ENCODE data around the gene NALCN. TPM values are rescaled to one million over a fixed set of nuclear protein-coding genes. Genes with fewer than 3 reads are reported as not detected.

The NALCN gene
- total and polyA plus RNA-seq, 7 donors: 0.04 to 0.49 (median 0.21) TPM; not detected in 1

DNA sequence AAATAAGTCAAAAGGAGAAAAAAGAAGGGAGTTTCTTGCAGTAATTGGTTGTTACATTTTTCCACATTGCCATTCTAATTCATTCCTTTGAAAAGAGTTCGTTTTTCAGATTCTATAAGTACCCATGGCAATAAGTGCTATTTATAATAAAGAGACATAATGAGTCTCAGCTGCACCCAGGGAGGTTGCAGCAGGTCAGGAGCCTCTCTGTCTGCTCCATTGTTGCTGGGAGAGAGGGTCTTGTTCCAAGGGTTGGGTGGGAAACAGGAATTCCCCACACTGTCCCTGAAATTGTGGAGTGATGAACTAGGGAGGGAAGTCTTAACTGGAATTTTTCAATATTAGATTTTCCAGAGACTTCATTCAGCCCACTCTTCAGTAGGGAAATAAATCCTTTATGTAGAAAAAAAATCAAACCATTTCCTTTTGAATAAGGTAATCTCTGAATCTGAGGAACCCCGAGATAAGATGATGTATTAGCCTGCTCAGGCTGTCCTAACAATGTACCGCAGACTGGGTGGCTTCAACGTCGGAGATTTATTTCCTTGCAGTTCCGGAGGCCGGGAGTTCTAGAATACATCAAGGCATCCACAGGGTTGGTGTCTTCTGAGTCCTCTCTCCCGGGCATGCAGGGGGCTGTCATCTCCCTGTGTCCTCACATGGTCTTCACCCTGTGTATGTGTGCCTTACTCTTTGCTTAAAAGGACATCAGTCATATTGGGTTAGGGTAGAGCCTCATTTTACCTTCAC is 399.0 kb downstream of the NALCN start:
- no peaks in the 10 kb centered on the region for H3K4me1 ChIP-seq
- TF ChIP-seq, protein P1, sequence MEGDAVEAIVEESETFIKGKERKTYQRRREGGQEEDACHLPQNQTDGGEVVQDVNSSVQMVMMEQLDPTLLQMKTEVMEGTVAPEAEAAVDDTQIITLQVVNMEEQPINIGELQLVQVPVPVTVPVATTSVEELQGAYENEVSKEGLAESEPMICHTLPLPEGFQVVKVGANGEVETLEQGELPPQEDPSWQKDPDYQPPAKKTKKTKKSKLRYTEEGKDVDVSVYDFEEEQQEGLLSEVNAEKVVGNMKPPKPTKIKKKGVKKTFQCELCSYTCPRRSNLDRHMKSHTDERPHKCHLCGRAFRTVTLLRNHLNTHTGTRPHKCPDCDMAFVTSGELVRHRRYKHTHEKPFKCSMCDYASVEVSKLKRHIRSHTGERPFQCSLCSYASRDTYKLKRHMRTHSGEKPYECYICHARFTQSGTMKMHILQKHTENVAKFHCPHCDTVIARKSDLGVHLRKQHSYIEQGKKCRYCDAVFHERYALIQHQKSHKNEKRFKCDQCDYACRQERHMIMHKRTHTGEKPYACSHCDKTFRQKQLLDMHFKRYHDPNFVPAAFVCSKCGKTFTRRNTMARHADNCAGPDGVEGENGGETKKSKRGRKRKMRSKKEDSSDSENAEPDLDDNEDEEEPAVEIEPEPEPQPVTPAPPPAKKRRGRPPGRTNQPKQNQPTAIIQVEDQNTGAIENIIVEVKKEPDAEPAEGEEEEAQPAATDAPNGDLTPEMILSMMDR (IDR thresholded peaks at IDR 0.05): no peak
- intact Hi-C loops (cut with DNase I): no loop called here
- DNase-seq: no peak
- no peak overlapping the region for H3K4me3 ChIP-seq
- no peak for ATAC-seq
- no peaks in the 10 kb centered on the region for H3K36me3 ChIP-seq (ENCODE audit: insufficient read depth in 1 of 2, low read depth in 1 of 2)
- H3K9me3 ChIP-seq: no peaks in the 10 kb centered on the region
- no peaks in the 10 kb centered on the region for H3K27me3 ChIP-seq (ENCODE audit: insufficient read depth in 3 of 3, low read length in 2 of 3)
- 53 to 62% (median 53%) methylated on average over 8 of the region's 8 CpGs for WGBS, 3 donors
- H3K27ac ChIP-seq: no peak overlapping the region

DNA sequence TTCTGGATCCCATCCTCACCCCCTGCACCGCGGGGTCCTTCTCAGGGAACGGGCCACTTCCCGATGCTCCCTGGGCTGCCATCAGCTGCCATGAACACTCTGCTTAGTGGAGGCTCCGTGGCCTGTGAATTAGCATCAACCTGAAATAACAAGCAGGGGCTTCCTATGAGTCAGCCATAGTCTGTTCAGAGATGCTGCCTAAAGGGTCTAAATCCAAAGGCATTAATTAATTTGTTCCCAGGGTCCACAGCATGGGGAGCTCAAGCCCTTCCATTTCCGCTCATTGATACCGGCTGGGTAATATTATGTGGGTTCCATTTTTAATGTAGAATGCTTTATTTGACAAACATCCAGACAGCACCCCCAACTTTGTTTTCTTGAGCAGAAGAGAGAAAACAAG is 399.8 kb downstream of the NALCN start:
- Histone ChIP-seq H3K36me3 (ENCODE audit: insufficient read depth in 1 of 2, low read depth in 1 of 2) (no peaks in the 10 kb centered on the region), H3K27ac (no peak overlapping the region), H3K27me3 (ENCODE audit: insufficient read depth in 3 of 3, low read length in 2 of 3) (no peaks in the 10 kb centered on the region), H3K4me3 (no peak overlapping the region), H3K9me3 (no peaks in the 10 kb centered on the region), H3K4me1 (no peaks in the 10 kb centered on the region)
- intact Hi-C loops (cut with DNase I): no loop called here
- TF ChIP-seq, protein P1 (IDR thresholded peaks at IDR 0.05): no peak
- ATAC-seq (no peak), DNase-seq (no peak)
- WGBS, 3 donors: 85 to 95% (median 93%) methylated on average over 7 of the region's 7 CpGs

DNA sequence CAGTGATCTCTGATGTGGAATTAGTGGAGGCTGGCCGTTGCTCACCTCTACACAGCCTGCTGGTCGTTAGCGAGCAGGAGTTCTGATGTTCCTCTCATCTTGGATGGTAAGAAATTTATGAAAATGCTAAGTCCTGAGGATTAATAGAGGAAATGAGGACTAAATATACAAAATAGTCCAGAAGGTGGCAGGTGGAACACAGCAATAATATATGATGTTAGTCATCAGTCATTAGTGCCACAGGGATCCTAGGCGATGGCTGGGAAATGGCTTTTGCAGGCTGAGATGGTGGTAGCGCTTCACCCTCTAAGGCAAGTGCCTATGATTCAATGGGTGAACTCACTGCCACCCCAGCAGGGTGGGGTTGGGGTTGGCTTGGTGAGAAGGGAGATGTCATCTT is 403.1 kb downstream of the NALCN start:
- ATAC-seq (no peak), DNase-seq (no peak)
- H3K36me3 ChIP-seq (ENCODE audit: insufficient read depth in 1 of 2, low read depth in 1 of 2): no peaks in the 10 kb centered on the region
- H3K27me3 ChIP-seq (ENCODE audit: insufficient read depth in 3 of 3, low read length in 2 of 3): no peaks in the 10 kb centered on the region
- H3K27ac ChIP-seq: no peak overlapping the region
- H3K4me1 ChIP-seq: no peaks in the 10 kb centered on the region
- H3K4me3 ChIP-seq: no peak overlapping the region
- TF ChIP-seq, protein P1 (IDR thresholded peaks at IDR 0.05): no peak
- WGBS, 3 donors: 90 to 92% (median 90%) methylated on average over 5 of the region's 5 CpGs
- no peaks in the 10 kb centered on the region for H3K9me3 ChIP-seq
- intact Hi-C loops (cut with DNase I): no loop called here

DNA sequence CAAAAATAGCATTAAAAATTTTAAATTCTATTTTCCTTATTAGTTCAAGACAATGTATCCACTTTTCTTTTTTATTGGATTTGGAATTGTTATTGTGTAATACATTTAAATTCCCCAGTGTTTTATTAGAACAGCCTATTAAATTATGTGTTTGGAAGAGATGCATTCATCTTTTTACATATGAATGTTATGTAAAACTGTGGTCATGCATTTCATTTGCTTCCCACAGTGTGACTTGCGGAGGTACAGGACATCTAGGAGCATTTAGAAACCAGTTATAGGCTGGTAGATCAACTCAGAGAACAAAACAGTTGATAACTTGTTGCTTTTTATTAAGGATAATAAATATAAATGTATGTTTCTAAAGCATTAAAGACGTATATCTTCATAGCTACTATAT is 406.2 kb downstream of the NALCN start:
- intact Hi-C loops (cut with DNase I): no loop called here
- Histone ChIP-seq H3K27ac (no peak overlapping the region), H3K4me1 (no peaks in the 10 kb centered on the region), H3K4me3 (no peak overlapping the region), H3K9me3 (no peaks in the 10 kb centered on the region), H3K36me3 (ENCODE audit: insufficient read depth in 1 of 2, low read depth in 1 of 2) (no peaks in the 10 kb centered on the region), H3K27me3 (ENCODE audit: insufficient read depth in 3 of 3, low read length in 2 of 3) (no peaks in the 10 kb centered on the region)
- 77 to 80% (median 79%) methylated on average over 2 of the region's 2 CpGs for WGBS, 3 donors
- ATAC-seq (no peak), DNase-seq (no peak)
- TF ChIP-seq, protein P1 (IDR thresholded peaks at IDR 0.05): no peak

DNA sequence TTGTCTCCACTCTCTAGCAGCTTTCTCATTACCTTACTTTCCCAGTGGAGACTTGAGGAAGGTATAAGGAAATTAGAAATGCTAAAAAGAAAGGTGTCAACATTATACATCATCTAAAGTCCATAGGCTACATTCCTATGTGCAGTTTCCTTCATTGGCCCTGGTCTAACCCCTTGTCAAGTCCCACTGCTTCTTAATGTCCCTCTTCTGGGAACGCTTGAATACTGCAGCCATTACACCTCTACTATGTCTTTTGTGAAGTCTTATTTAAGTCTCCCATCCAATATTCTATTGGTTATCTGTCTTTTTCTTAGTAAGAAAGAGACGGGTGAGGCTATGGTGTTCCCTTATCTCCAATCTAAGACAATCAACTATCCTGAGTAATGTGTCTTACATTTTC is 409.1 kb downstream of the NALCN start:
- intact Hi-C loops (cut with DNase I): no loop called here
- Histone ChIP-seq H3K9me3 (no peaks in the 10 kb centered on the region), H3K27me3 (ENCODE audit: insufficient read depth in 3 of 3, low read length in 2 of 3) (no peaks in the 10 kb centered on the region), H3K36me3 (ENCODE audit: insufficient read depth in 1 of 2, low read depth in 1 of 2) (no peaks in the 10 kb centered on the region), H3K4me1 (no peaks in the 10 kb centered on the region), H3K27ac (no peak overlapping the region), H3K4me3 (no peak overlapping the region)
- WGBS, 3 donors: 72 to 78% (median 73%) methylated on average over 2 of the region's 2 CpGs
- TF ChIP-seq, protein P1 (IDR thresholded peaks at IDR 0.05): no peak
- ATAC-seq: no peak
- DNase-seq: no peak
